ENCODE data around the gene NUMBL. TPM values are rescaled to one million over a fixed set of nuclear protein-coding genes. Genes with fewer than 3 reads are reported as not detected.

NUMBL gene
- total and polyA plus RNA-seq, 2 of the 13 experiments (the other 11 are each of a cell fraction or from before 2014, with no cell fraction given) = 0.49 to 2.3 TPM

DNA sequence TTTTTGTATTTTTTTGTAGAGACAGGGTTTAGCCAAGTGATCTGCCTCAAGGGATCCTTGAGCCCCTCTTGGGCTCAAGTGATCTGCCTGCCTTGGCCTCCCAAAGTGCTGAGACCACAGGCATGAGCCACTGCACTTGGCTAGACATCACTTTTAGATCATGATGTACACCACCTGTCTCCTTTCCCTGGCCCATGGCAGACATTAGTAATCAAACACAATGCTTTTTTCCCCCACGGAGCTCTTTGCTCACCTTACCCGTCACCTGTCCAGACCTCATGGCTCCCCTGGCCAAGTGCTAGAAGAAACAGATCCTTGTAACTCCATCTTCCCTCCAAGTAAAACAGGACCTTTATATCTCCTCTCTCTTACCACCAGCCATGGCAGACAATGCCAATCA lies 18.4 kb downstream of the NUMBL start:
- no peak overlapping the region for H3K4me2 ChIP-seq (ENCODE audit: low read depth, low read length)
- POLR2A ChIA-PET = interaction anchor here (0.6 kb wide), 1 partner anchor 33 kb away, joined by 3 read pairs; no protein-coding TSS in a partner anchor

DNA sequence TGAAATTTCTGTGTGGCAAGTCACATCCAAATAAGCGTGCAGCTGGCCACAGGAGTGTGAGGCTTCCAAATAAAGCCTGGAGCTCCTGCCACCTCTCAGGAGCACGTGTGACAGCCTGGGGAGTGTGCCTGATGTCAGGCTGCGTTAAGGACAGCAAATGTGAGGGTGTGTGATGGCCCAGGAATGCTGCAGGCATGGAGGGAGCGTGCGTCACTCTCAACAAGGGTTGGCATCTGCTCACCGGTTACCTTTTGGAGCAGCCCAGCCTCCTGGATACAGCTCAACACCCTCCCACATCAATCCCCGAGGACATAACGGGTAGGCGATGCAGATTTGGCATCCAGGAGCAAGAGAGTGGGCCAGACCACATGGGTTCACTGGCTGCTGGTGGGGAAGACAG lies 19.0 kb downstream of the NUMBL start:
- H3K27me3 ChIP-seq (ENCODE audit: control insufficient read depth in 1 of 2, insufficient read depth in 2 of 2, low read length in 2 of 2) = no peaks in the 10 kb centered on the region
- DNase-seq (ENCODE audit: low spot score) (no peak), ATAC-seq (no peak), FAIRE-seq (no peak)
- CTCF ChIA-PET (ENCODE audit: low intra/inter-chr PET ratio, low total read pairs) = no interaction called here
- no peaks in the 10 kb centered on the region for H3K79me2 ChIP-seq (ENCODE audit: insufficient read depth, low read length)
- intact Hi-C loops (cut with micrococcal nuclease; ENCODE audit: unreplicated experiment) = no loop called here
- no peak overlapping the region for H3K27ac ChIP-seq (ENCODE audit: extremely low read length, insufficient read depth, low read length)
- 67% methylated on average over 3 of the region's 9 CpGs for WGBS (ENCODE audit: low lambda C conversion rate)
- H3K9ac ChIP-seq (ENCODE audit: insufficient read depth, low read depth, low read length) = no peak overlapping the region
- H3K4me1 ChIP-seq (ENCODE audit: insufficient read depth, low read length) = no peaks in the 10 kb centered on the region
- in situ Hi-C loops (cut with HindIII; ENCODE audit: extremely low pct_ligation_motif_present, low pct_unique_long_range_greater_than_20kb) = loop anchor here (25.0 kb wide), 1 partner anchor 466 kb away; no protein-coding TSS in a partner anchor
- POLR2A ChIA-PET = no interaction called here
- no peaks in the 10 kb centered on the region; the same call in 1 of the 2 replicates for H3K9me3 ChIP-seq (ENCODE audit: low read length)
- H4K20me1 ChIP-seq (ENCODE audit: insufficient read depth, low read length) = no peaks in the 10 kb centered on the region
- H2AFZ ChIP-seq (ENCODE audit: low read length) = no peak overlapping the region
- no peaks in the 10 kb centered on the region for H3K36me3 ChIP-seq (replicated peaks in 1 of 2; ENCODE audit: control insufficient read depth in 1 of 2, insufficient read depth in 2 of 2, low read length in 2 of 2)
- no TSS peak for BruUV-seq (replicated peaks)
- H3K4me2 ChIP-seq (ENCODE audit: low read depth, low read length) = no peak overlapping the region
- no peak overlapping the region for H3K4me3 ChIP-seq (replicated peaks in 1 of 3; ENCODE audit: insufficient read depth in 1 of 3, low read depth in 2 of 3, low read length in 3 of 3)
- TF ChIP-seq ATF4 (CRISPR knock-in tag; IDR thresholded peaks at IDR 0.05) (no peak), SRSF1 (optimal IDR thresholded peaks at IDR 0.05; ENCODE audit: low read depth, low read length) (no peak), SETDB1 (CRISPR knock-in tag; IDR thresholded peaks at IDR 0.05; ENCODE audit: borderline replicate concordance) (no peak), TBP (CRISPR knock-in tag; IDR thresholded peaks at IDR 0.05) (no peak), ZNF12 (CRISPR knock-in tag; IDR thresholded peaks at IDR 0.05) (no peak), ZNF790 (CRISPR knock-in tag; IDR thresholded peaks at IDR 0.05; ENCODE audit: borderline replicate concordance) (no peak)
- TF ChIP-seq, protein P1, sequence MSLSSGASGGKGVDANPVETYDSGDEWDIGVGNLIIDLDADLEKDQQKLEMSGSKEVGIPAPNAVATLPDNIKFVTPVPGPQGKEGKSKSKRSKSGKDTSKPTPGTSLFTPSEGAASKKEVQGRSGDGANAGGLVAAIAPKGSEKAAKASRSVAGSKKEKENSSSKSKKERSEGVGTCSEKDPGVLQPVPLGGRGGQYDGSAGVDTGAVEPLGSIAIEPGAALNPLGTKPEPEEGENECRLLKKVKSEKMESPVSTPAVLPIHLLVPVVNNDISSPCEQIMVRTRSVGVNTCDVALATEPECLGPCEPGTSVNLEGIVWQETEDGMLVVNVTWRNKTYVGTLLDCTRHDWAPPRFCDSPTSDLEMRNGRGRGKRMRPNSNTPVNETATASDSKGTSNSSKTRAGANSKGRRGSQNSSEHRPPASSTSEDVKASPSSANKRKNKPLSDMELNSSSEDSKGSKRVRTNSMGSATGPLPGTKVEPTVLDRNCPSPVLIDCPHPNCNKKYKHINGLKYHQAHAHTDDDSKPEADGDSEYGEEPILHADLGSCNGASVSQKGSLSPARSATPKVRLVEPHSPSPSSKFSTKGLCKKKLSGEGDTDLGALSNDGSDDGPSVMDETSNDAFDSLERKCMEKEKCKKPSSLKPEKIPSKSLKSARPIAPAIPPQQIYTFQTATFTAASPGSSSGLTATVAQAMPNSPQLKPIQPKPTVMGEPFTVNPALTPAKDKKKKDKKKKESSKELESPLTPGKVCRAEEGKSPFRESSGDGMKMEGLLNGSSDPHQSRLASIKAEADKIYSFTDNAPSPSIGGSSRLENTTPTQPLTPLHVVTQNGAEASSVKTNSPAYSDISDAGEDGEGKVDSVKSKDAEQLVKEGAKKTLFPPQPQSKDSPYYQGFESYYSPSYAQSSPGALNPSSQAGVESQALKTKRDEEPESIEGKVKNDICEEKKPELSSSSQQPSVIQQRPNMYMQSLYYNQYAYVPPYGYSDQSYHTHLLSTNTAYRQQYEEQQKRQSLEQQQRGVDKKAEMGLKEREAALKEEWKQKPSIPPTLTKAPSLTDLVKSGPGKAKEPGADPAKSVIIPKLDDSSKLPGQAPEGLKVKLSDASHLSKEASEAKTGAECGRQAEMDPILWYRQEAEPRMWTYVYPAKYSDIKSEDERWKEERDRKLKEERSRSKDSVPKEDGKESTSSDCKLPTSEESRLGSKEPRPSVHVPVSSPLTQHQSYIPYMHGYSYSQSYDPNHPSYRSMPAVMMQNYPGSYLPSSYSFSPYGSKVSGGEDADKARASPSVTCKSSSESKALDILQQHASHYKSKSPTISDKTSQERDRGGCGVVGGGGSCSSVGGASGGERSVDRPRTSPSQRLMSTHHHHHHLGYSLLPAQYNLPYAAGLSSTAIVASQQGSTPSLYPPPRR (CRISPR knock-in tag; IDR thresholded peaks at IDR 0.05; ENCODE audit: borderline replicate concordance) = no peak

More for the DNA sequence above, 18.4 kb downstream of the NUMBL start:
- no peaks in the 10 kb centered on the region for H3K4me1 ChIP-seq (ENCODE audit: insufficient read depth, low read length)
- no peaks in the 10 kb centered on the region for H3K27me3 ChIP-seq (ENCODE audit: control insufficient read depth in 1 of 2, insufficient read depth in 2 of 2, low read length in 2 of 2)
- H3K79me2 ChIP-seq (ENCODE audit: insufficient read depth, low read length) = no peaks in the 10 kb centered on the region
- H3K9me3 ChIP-seq (ENCODE audit: low read length) = no peaks in the 10 kb centered on the region; the same call in 1 of the 2 replicates
- no peak overlapping the region for H3K27ac ChIP-seq (ENCODE audit: extremely low read length, insufficient read depth, low read length)
- TF ChIP-seq HMG20A (CRISPR knock-in tag; IDR thresholded peaks at IDR 0.05; ENCODE audit: borderline replicate concordance) (no peak), DR1 (CRISPR knock-in tag; IDR thresholded peaks at IDR 0.05) (no peak), CREB1 (IDR thresholded peaks at IDR 0.05) (no peak), CREB1 (CRISPR knock-in tag; IDR thresholded peaks at IDR 0.05) (no peak), FOXO1 (CRISPR knock-in tag; IDR thresholded peaks at IDR 0.05) (no peak), RCOR2 (CRISPR knock-in tag; IDR thresholded peaks at IDR 0.05) (no peak), ISL2 (CRISPR knock-in tag; IDR thresholded peaks at IDR 0.05) (no peak), BCL6 (CRISPR knock-in tag; IDR thresholded peaks at IDR 0.05) (no peak), SIN3B (IDR thresholded peaks at IDR 0.05; ENCODE audit: low read length) (no peak), PHF20 (CRISPR knock-in tag; IDR thresholded peaks at IDR 0.05) (no peak), ZNF749 (CRISPR knock-in tag; IDR thresholded peaks at IDR 0.05; ENCODE audit: borderline replicate concordance) (no peak), ETV6 (CRISPR knock-in tag; conservative IDR thresholded peaks at IDR 0.05) (no peak), ZBTB7A (CRISPR knock-in tag; IDR thresholded peaks at IDR 0.05) (no peak), ZNF256 (CRISPR knock-in tag; conservative IDR thresholded peaks at IDR 0.05) (no peak)
- TF ChIP-seq, protein P2, sequence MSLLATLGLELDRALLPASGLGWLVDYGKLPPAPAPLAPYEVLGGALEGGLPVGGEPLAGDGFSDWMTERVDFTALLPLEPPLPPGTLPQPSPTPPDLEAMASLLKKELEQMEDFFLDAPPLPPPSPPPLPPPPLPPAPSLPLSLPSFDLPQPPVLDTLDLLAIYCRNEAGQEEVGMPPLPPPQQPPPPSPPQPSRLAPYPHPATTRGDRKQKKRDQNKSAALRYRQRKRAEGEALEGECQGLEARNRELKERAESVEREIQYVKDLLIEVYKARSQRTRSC (CRISPR knock-in tag; IDR thresholded peaks at IDR 0.05; ENCODE audit: low read depth) = no peak
- in situ Hi-C loops (cut with HindIII; ENCODE audit: extremely low pct_ligation_motif_present, low pct_unique_long_range_greater_than_20kb) (loop anchor here (25.0 kb wide), 1 partner anchor 465 kb away; no protein-coding TSS in a partner anchor), intact Hi-C loops (cut with micrococcal nuclease; ENCODE audit: unreplicated experiment) (no loop called here)
- DNase-seq (ENCODE audit: low spot score) (no peak), FAIRE-seq (no peak), ATAC-seq (no peak)
- BruUV-seq (replicated peaks) = no TSS peak
- H2AFZ ChIP-seq (ENCODE audit: low read length) = no peak overlapping the region
- H3K9ac ChIP-seq (ENCODE audit: insufficient read depth, low read depth, low read length) = no peak overlapping the region
- CTCF ChIA-PET (ENCODE audit: low intra/inter-chr PET ratio, low total read pairs) = no interaction called here
- H3K4me3 ChIP-seq (replicated peaks in 1 of 3; ENCODE audit: insufficient read depth in 1 of 3, low read depth in 2 of 3, low read length in 3 of 3) = no peak overlapping the region
- no peaks in the 10 kb centered on the region for H4K20me1 ChIP-seq (ENCODE audit: insufficient read depth, low read length)
- no peaks in the 10 kb centered on the region for H3K36me3 ChIP-seq (replicated peaks in 1 of 2; ENCODE audit: control insufficient read depth in 1 of 2, insufficient read depth in 2 of 2, low read length in 2 of 2)
- WGBS (ENCODE audit: low lambda C conversion rate) = 65% methylated on average over 2 of the region's 2 CpGs

All from HepG2 (cell line).